Measurements from ENCODE around the gene FZD1. TPM values are rescaled to one million over a fixed set of nuclear protein-coding genes. Genes with fewer than 3 reads are reported as not detected.

Gene FZD1
- total and polyA plus RNA-seq, 2 of the 4 experiments (the other 2 are of a cell fraction) = 3.6 to 6.8 TPM

- ChIA-PET POLR2A (ENCODE audit: unreplicated experiment) (no interaction called here), CTCF (no interaction called here)
- Histone ChIP-seq H2BK120ac (ENCODE audit: low read depth, low read length) (no peak overlapping the region), H3K4me2 (ENCODE audit: low read depth, low read length) (no peak overlapping the region), H2BK5ac (ENCODE audit: low read depth, low read length, poor library complexity, severe bottlenecking) (no peak overlapping the region), H4K5ac (ENCODE audit: low read depth, low read length) (no peak overlapping the region), H3K4ac (ENCODE audit: low read depth, low read length) (no peak overlapping the region), H2AK9ac (replicated peaks; ENCODE audit: low read depth, low read length, poor library complexity) (no peak overlapping the region), H3K14ac (replicated peaks; ENCODE audit: low read depth, low read length) (no peak overlapping the region), H2BK15ac (ENCODE audit: low read depth, low read length) (no peak overlapping the region), H3K56ac (ENCODE audit: extremely low read depth, insufficient read depth, low read length) (no peak overlapping the region), H3K9me1 (ENCODE audit: insufficient read depth, low read length) (no peaks in the 10 kb centered on the region), H4K20me1 (ENCODE audit: insufficient read depth, low read length) (no peaks in the 10 kb centered on the region), H3K4me3 (ENCODE audit: insufficient read depth, low read depth, low read length) (no peak overlapping the region), H2BK20ac (ENCODE audit: low read depth, low read length) (no peak overlapping the region), H3K23ac (ENCODE audit: low read depth, low read length) (no peak overlapping the region), H3K79me1 (ENCODE audit: low read depth in 1 of 2, low read length in 2 of 2) (no peaks in the 10 kb centered on the region), H3K9ac (ENCODE audit: low read depth, low read length) (no peak overlapping the region), H2AK5ac (ENCODE audit: low read depth, low read length) (no peak overlapping the region), H2AFZ (replicated peaks; ENCODE audit: low read length, poor library complexity) (no peak overlapping the region), H3K4me1 (ENCODE audit: control insufficient read depth, insufficient read depth, low read length) (no peaks in the 10 kb centered on the region), H3K27ac (ENCODE audit: insufficient read depth, low read length) (no peak overlapping the region), H3K36me3 (ENCODE audit: control insufficient read depth, insufficient read depth, low read length) (no peaks in the 10 kb centered on the region), H3K18ac (ENCODE audit: low read depth, low read length) (no peak overlapping the region), H4K8ac (ENCODE audit: low read depth in 2 of 2, low read length in 2 of 2) (no peak overlapping the region), H3K27me3 (ENCODE audit: control insufficient read depth, insufficient read depth, low read length) (peaks cover 17% of the 10 kb centered on the region), H4K91ac (ENCODE audit: insufficient read depth, low read depth, low read length) (no peak overlapping the region), H3K9me3 (ENCODE audit: control insufficient read depth, insufficient read depth, low read length) (no peaks in the 10 kb centered on the region)
- in situ Hi-C loops (cut with MboI; ENCODE audit: low sequenced_read_pairs) (no loop called here), dilution Hi-C loops (cut with HindIII; ENCODE audit: low sequenced_read_pairs, unreplicated experiment) (no loop called here), intact Hi-C loops (cut with micrococcal nuclease) (loop anchor here (5.0 kb wide), 1 partner anchor 370 kb away; no protein-coding TSS in a partner anchor)
- no peak for DNase-seq
- ATAC-seq (ENCODE audit: low read depth) = no peak
- BruUV-seq (replicated peaks) = no TSS peak
- WGBS, 2 experiments (ENCODE audit: extremely low coverage in 2 of 2, insufficient read length in 1 of 2) = no CpG with 5 or more reads among the region's 1 CpG
- TF ChIP-seq MAFK (IDR thresholded peaks at IDR 0.05; ENCODE audit: low read depth, low read length) (no peak), BHLHE40 (IDR thresholded peaks at IDR 0.05; ENCODE audit: low read depth, low read length) (no peak), FOS (IDR thresholded peaks at IDR 0.05; ENCODE audit: low read depth, low read length) (no peak), RCOR1 (IDR thresholded peaks at IDR 0.05; ENCODE audit: insufficient replicate concordance, low read length) (no peak), NFE2L2 (IDR thresholded peaks at IDR 0.05; ENCODE audit: low read depth, low read length) (no peak), RFX5 (IDR thresholded peaks at IDR 0.05; ENCODE audit: low read depth, low read length) (no peak), POLR2A (IDR thresholded peaks at IDR 0.05; ENCODE audit: low read depth, low read length) (no peak), CEBPB (IDR thresholded peaks at IDR 0.05; ENCODE audit: low read depth, low read length) (no peak), RAD21 (IDR thresholded peaks at IDR 0.05; ENCODE audit: low read length) (no peak), MAZ (IDR thresholded peaks at IDR 0.05; ENCODE audit: borderline replicate concordance, low read depth, low read length) (no peak), ELK1 (IDR thresholded peaks at IDR 0.05; ENCODE audit: borderline replicate concordance, low read depth, low read length) (no peak), MXI1 (IDR thresholded peaks at IDR 0.05; ENCODE audit: borderline replicate concordance, low read depth, low read length) (no peak), SMC3 (IDR thresholded peaks at IDR 0.05; ENCODE audit: low read depth, low read length) (no peak), CHD1 (IDR thresholded peaks at IDR 0.05; ENCODE audit: low read depth, low read length) (no peak), USF2 (IDR thresholded peaks at IDR 0.05; ENCODE audit: low read depth, low read length) (no peak)
- TF ChIP-seq, protein P1, sequence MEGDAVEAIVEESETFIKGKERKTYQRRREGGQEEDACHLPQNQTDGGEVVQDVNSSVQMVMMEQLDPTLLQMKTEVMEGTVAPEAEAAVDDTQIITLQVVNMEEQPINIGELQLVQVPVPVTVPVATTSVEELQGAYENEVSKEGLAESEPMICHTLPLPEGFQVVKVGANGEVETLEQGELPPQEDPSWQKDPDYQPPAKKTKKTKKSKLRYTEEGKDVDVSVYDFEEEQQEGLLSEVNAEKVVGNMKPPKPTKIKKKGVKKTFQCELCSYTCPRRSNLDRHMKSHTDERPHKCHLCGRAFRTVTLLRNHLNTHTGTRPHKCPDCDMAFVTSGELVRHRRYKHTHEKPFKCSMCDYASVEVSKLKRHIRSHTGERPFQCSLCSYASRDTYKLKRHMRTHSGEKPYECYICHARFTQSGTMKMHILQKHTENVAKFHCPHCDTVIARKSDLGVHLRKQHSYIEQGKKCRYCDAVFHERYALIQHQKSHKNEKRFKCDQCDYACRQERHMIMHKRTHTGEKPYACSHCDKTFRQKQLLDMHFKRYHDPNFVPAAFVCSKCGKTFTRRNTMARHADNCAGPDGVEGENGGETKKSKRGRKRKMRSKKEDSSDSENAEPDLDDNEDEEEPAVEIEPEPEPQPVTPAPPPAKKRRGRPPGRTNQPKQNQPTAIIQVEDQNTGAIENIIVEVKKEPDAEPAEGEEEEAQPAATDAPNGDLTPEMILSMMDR (conservative IDR thresholded peaks at IDR 0.05; ENCODE audit: low read depth, low read length) = no peak
Observed at GRCh38 chr7:91291902-91292301, 27.7 kb downstream of the FZD1 start.
